NB4 (cell line): ENCODE measurements around the gene HMG20A.

ENCODE experiments used
- POLR2A ChIP-seq: IDR thresholded peaks from 2 replicates; pipeline ENCODE4 v1.6.1; 2011; ENCODE audit warnings: mild to moderate bottlenecking; ENCODE audit not compliant: insufficient read length; ENCODE audit errors: extremely low read depth
- TF ChIP-seq, protein P1 (sequence below): IDR thresholded peaks from one replicate; pipeline ENCODE4 v1.5.1; 2012; ENCODE audit warnings: low read depth, low read length

GRCh38 chr15:77530576-77530975, 109.9 kb downstream of the HMG20A start:
- TF ChIP-seq, protein P1, sequence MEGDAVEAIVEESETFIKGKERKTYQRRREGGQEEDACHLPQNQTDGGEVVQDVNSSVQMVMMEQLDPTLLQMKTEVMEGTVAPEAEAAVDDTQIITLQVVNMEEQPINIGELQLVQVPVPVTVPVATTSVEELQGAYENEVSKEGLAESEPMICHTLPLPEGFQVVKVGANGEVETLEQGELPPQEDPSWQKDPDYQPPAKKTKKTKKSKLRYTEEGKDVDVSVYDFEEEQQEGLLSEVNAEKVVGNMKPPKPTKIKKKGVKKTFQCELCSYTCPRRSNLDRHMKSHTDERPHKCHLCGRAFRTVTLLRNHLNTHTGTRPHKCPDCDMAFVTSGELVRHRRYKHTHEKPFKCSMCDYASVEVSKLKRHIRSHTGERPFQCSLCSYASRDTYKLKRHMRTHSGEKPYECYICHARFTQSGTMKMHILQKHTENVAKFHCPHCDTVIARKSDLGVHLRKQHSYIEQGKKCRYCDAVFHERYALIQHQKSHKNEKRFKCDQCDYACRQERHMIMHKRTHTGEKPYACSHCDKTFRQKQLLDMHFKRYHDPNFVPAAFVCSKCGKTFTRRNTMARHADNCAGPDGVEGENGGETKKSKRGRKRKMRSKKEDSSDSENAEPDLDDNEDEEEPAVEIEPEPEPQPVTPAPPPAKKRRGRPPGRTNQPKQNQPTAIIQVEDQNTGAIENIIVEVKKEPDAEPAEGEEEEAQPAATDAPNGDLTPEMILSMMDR: no peak
- TF ChIP-seq POLR2A: no peak
